HEK293 (cell line): ENCODE results near the gene ZDHHC24.
A peak's percentile ranks its signal among the peaks of the same experiment; 100 is the strongest.

Experiments
- BCL11A ChIP-seq: fragments of 450-650 bp; formaldehyde crosslinking; IDR thresholded peaks from 2 replicates; pipeline ENCODE4 v1.5.1; 2016; ENCODE audit warnings: low read depth, missing biosample characterization, missing genetic modification characterization
- GLI4 ChIP-seq: fragments of 450-650 bp; formaldehyde crosslinking; IDR thresholded peaks from 2 replicates; pipeline ENCODE4 v1.5.1; 2016; ENCODE audit warnings: missing biosample characterization, missing genetic modification characterization
- HOXA7 ChIP-seq: sonication (generic); formaldehyde crosslinking; IDR thresholded peaks from 2 replicates; pipeline ENCODE4 v1.8.1; 2022; ENCODE audit warnings: missing genetic modification reagents, borderline replicate concordance
- OSR2 ChIP-seq: fragments of 450-650 bp; formaldehyde crosslinking; IDR thresholded peaks from 2 replicates; pipeline ENCODE4 v1.5.1; 2016; ENCODE audit warnings: missing biosample characterization, missing genetic modification characterization
- TCF7L2 ChIP-seq: IDR thresholded peaks from 2 replicates; pipeline ENCODE4 v1.6.1; 2011; ENCODE audit warnings: low read depth, mild to moderate bottlenecking, inconsistent platforms, low read length, moderate library complexity, borderline replicate concordance
- TRIM28 ChIP-seq: IDR thresholded peaks from 2 replicates; pipeline ENCODE4 v1.6.1; 2011; ENCODE audit warnings: low read length, control low read depth, borderline replicate concordance
- TSHZ1 ChIP-seq: fragments of 450-650 bp; formaldehyde crosslinking; IDR thresholded peaks from 2 replicates; pipeline ENCODE4 v1.5.1; 2016; ENCODE audit warnings: missing biosample characterization, missing genetic modification characterization, borderline replicate concordance
- ZBTB48 ChIP-seq: fragments of 450-650 bp; formaldehyde crosslinking; IDR thresholded peaks from 2 replicates; pipeline ENCODE4 v1.5.1; 2016; ENCODE audit warnings: missing biosample characterization, missing genetic modification characterization
- ZNF24 ChIP-seq: fragments of 450-650 bp; formaldehyde crosslinking; IDR thresholded peaks from 2 replicates; pipeline ENCODE4 v1.5.1; 2016; ENCODE audit warnings: missing biosample characterization, missing genetic modification characterization
- ZNF311 ChIP-seq: fragments of 450-650 bp; formaldehyde crosslinking; IDR thresholded peaks from 2 replicates; pipeline ENCODE4 v1.5.1; 2017; ENCODE audit warnings: missing biosample characterization, missing genetic modification characterization, borderline replicate concordance
- ZNF362 ChIP-seq: fragments of 450-650 bp; formaldehyde crosslinking; IDR thresholded peaks from 2 replicates; pipeline ENCODE4 v1.5.1; 2016; ENCODE audit warnings: missing biosample characterization, missing genetic modification characterization
- ZNF416 ChIP-seq: fragments of 450-650 bp; formaldehyde crosslinking; IDR thresholded peaks from 2 replicates; pipeline ENCODE4 v1.5.1; 2016; ENCODE audit warnings: missing biosample characterization, missing genetic modification characterization
- ZNF521 ChIP-seq: fragments of 450-650 bp; formaldehyde crosslinking; IDR thresholded peaks from 2 replicates; pipeline ENCODE4 v1.5.1; 2017; ENCODE audit warnings: missing biosample characterization, mild to moderate bottlenecking, missing genetic modification characterization
- ZNF555 ChIP-seq: fragments of 450-650 bp; formaldehyde crosslinking; conservative IDR thresholded peaks from 2 replicates; pipeline ENCODE4 v1.5.1; 2017; ENCODE audit warnings: missing biosample characterization, mild to moderate bottlenecking, missing genetic modification characterization, inconsistent platforms
- ZNF561 ChIP-seq: fragments of 450-650 bp; IDR thresholded peaks from 2 replicates; pipeline ENCODE4 v1.5.1; 2018; ENCODE audit warnings: missing biosample characterization, missing genetic modification characterization, borderline replicate concordance
- ZNF571 ChIP-seq: fragments of 450-650 bp; formaldehyde crosslinking; IDR thresholded peaks from 2 replicates; pipeline ENCODE4 v1.5.0; 2017; ENCODE audit warnings: missing biosample characterization, missing genetic modification characterization
- ZNF600 ChIP-seq: fragments of 450-650 bp; formaldehyde crosslinking; IDR thresholded peaks from 2 replicates; pipeline ENCODE4 v1.5.1; 2016; ENCODE audit warnings: missing biosample characterization, missing genetic modification characterization
- ZNF677 ChIP-seq: fragments of 450-650 bp; IDR thresholded peaks from 2 replicates; pipeline ENCODE4 v1.5.0; 2018; ENCODE audit warnings: missing biosample characterization, mild to moderate bottlenecking, missing genetic modification characterization, moderate library complexity
- ZNF707 ChIP-seq: fragments of 450-650 bp; formaldehyde crosslinking; IDR thresholded peaks from 2 replicates; pipeline ENCODE4 v1.5.1; 2016; ENCODE audit warnings: missing biosample characterization, missing genetic modification characterization
- TF ChIP-seq, protein P1 (sequence below): fragments of 450-650 bp; formaldehyde crosslinking; optimal IDR thresholded peaks from 2 replicates; pipeline ENCODE3; 2016; ENCODE audit warnings: missing biosample characterization, mild to moderate bottlenecking, missing genetic modification characterization
- TF ChIP-seq, protein P2 (sequence below): fragments of 450-650 bp; formaldehyde crosslinking; IDR thresholded peaks from 2 replicates; pipeline ENCODE4 v1.5.1; 2016; ENCODE audit warnings: missing biosample characterization, missing genetic modification characterization
- TF ChIP-seq, protein P3 (sequence below): fragments of 450-650 bp; formaldehyde crosslinking; IDR thresholded peaks from 2 replicates; pipeline ENCODE4 v1.5.1; 2016; ENCODE audit warnings: missing biosample characterization, missing genetic modification characterization
- TF ChIP-seq, protein P4 (sequence below): fragments of 450-650 bp; formaldehyde crosslinking; IDR thresholded peaks from 2 replicates; pipeline ENCODE4 v1.5.1; 2016; ENCODE audit warnings: missing biosample characterization, missing genetic modification characterization
- TF ChIP-seq, protein P5 (sequence below): fragments of 450-650 bp; formaldehyde crosslinking; IDR thresholded peaks from 2 replicates; pipeline ENCODE4 v1.5.1; 2016; ENCODE audit warnings: missing biosample characterization, missing genetic modification characterization

The ZDHHC24 gene

DNA sequence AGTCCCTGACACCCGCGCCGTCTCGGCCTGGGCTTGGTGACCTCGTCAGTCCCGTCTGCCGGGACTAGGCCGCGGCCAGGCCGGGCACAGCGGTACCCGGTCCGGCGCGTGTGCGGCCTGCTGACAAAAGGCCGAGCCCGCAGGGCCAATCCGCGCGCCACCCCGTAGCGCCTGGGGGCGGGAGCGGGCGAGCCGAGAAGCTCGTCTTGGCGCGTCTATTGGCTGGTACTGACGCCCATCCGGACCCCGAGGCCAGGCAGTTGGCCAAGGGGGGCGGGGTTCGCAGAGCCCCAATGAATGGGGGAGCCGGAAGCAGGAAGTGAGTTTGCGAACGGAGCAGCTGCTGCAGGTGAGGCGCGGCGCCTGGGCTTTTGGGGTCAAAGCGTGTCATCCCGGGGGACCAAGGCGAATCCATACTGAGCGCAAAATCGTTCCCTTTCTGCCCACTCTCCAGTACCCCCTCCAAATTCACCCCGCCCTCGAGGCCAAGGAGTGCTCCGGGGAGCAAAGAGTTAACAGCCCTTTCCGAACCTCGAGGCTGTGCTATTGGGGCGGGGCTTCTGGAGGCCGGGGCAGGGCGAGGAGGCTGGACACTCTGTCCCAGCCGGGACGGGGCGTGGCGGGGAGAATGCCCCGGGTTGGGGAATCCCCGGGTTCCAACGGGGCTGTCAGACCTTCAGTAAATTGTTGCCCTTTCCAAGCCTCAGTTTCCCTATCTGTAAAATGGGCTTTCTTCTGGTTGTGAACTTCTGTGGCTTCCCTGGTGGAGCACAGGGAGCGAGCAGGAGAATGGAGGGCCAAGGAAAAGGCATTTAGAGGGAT lies 65.5 kb downstream of the ZDHHC24 start, which contains the start of gene DPP3 (continued):
- TF ChIP-seq, protein P1, sequence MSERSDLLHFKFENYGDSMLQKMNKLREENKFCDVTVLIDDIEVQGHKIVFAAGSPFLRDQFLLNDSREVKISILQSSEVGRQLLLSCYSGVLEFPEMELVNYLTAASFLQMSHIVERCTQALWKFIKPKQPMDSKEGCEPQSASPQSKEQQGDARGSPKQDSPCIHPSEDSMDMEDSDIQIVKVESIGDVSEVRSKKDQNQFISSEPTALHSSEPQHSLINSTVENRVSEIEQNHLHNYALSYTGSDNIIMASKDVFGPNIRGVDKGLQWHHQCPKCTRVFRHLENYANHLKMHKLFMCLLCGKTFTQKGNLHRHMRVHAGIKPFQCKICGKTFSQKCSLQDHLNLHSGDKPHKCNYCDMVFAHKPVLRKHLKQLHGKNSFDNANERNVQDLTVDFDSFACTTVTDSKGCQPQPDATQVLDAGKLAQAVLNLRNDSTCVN (tag by site-specific recombination), result peak; percentile 93
- TF ChIP-seq ZNF707 (no peak), ZNF677 (no peak), ZNF24 (no peak), ZNF561 (tag by site-specific recombination) (peak; percentile 85), HOXA7 (no peak), GLI4 (tag by site-specific recombination) (no peak), ZNF311 (tag by site-specific recombination) (no peak), ZBTB48 (tag by site-specific recombination) (no peak), BCL11A (tag by site-specific recombination) (no peak; the same call in 1 of the 2 replicates), TSHZ1 (no peak), ZNF555 (tag by site-specific recombination) (no peak), ZNF521 (tag by site-specific recombination) (no peak), ZNF600 (tag by site-specific recombination) (peak; percentile 68; the same call in 1 of the 2 replicates), ZNF362 (tag by site-specific recombination) (no peak), TCF7L2 (no peak), ZNF571 (tag by site-specific recombination) (no peak), TRIM28 (no peak), OSR2 (tag by site-specific recombination) (no peak), ZNF416 (no peak)
- TF ChIP-seq, protein P2, sequence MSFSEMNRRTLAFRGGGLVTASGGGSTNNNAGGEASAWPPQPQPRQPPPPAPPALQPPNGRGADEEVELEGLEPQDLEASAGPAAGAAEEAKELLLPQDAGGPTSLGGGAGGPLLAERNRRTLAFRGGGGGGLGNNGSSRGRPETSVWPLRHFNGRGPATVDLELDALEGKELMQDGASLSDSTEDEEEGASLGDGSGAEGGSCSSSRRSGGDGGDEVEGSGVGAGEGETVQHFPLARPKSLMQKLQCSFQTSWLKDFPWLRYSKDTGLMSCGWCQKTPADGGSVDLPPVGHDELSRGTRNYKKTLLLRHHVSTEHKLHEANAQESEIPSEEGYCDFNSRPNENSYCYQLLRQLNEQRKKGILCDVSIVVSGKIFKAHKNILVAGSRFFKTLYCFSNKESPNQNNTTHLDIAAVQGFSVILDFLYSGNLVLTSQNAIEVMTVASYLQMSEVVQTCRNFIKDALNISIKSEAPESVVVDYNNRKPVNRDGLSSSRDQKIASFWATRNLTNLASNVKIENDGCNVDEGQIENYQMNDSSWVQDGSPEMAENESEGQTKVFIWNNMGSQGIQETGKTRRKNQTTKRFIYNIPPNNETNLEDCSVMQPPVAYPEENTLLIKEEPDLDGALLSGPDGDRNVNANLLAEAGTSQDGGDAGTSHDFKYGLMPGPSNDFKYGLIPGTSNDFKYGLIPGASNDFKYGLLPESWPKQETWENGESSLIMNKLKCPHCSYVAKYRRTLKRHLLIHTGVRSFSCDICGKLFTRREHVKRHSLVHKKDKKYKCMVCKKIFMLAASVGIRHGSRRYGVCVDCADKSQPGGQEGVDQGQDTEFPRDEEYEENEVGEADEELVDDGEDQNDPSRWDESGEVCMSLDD, result peak; percentile 100
- TF ChIP-seq, protein P3, sequence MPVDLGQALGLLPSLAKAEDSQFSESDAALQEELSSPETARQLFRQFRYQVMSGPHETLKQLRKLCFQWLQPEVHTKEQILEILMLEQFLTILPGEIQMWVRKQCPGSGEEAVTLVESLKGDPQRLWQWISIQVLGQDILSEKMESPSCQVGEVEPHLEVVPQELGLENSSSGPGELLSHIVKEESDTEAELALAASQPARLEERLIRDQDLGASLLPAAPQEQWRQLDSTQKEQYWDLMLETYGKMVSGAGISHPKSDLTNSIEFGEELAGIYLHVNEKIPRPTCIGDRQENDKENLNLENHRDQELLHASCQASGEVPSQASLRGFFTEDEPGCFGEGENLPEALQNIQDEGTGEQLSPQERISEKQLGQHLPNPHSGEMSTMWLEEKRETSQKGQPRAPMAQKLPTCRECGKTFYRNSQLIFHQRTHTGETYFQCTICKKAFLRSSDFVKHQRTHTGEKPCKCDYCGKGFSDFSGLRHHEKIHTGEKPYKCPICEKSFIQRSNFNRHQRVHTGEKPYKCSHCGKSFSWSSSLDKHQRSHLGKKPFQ (tag by site-specific recombination), result 0 out of 2 replicates have a peak, but pooled peaks have one; percentile 45
- TF ChIP-seq, protein P4, sequence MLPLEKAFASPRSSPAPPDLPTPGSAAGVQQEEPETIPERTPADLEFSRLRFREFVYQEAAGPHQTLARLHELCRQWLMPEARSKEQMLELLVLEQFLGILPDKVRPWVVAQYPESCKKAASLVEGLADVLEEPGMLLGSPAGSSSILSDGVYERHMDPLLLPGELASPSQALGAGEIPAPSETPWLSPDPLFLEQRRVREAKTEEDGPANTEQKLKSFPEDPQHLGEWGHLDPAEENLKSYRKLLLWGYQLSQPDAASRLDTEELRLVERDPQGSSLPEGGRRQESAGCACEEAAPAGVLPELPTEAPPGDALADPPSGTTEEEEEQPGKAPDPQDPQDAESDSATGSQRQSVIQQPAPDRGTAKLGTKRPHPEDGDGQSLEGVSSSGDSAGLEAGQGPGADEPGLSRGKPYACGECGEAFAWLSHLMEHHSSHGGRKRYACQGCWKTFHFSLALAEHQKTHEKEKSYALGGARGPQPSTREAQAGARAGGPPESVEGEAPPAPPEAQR (tag by site-specific recombination), result no peak
- TF ChIP-seq, protein P5, sequence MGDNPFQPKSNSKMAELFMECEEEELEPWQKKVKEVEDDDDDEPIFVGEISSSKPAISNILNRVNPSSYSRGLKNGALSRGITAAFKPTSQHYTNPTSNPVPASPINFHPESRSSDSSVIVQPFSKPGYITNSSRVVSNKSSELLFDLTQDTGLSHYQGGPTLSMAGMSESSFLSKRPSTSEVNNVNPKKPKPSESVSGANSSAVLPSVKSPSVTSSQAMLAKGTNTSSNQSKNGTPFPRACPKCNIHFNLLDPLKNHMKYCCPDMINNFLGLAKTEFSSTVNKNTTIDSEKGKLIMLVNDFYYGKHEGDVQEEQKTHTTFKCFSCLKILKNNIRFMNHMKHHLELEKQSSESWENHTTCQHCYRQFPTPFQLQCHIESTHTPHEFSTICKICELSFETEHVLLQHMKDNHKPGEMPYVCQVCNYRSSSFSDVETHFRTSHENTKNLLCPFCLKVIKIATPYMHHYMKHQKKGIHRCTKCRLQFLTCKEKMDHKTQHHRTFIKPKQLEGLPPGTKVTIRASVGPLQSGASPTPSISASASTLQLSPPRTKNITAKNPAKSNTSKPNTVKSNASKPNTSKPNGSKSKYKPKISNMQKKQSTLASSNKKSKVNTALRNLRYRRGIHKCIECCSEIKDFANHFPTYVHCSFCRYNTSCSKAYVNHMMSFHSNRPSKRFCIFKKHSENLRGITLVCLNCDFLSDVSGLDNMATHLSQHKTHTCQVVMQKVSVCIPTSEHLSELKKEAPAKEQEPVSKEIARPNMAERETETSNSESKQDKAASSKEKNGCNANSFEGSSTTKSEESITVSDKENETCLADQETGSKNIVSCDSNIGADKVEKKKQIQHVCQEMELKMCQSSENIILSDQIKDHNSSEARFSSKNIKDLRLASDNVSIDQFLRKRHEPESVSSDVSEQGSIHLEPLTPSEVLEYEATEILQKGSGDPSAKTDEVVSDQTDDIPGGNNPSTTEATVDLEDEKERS (tag by site-specific recombination), result no peak
